Panc1 (cell line): ENCODE data around the gene TTLL12. TPM values are rescaled to one million over a fixed set of nuclear protein-coding genes. Genes with fewer than 3 reads are reported as not detected.
A peak's percentile ranks its signal among the peaks of the same experiment; 100 is the strongest.

Source experiments
- ATAC-seq: fragments of 200-7000 bp; cut with Tn5 transposase; 2 replicates; pipeline ENCODE4 v1.9.1; 2020; ENCODE audit warnings: mild to moderate bottlenecking, moderate library complexity
- BruUV-seq: library from RNA; stranded (reverse); fragments of 400-500 nt; replicated peaks from 2 replicates; lab custom pipeline; 2021; lab: Mats Ljungman, UMichigan
- CTCF ChIA-PET: fragments of 300-600 bp; sonication (Branson Sonifier 250); formaldehyde crosslinking; loops from one replicate; lab custom pipeline; 2022; ENCODE audit warnings: antibody characterized with exemption; lab: Charles Lee
- POLR2A ChIA-PET: fragments of 300-600 bp; sonication (Branson Sonifier 250); formaldehyde crosslinking; loops from one replicate; lab custom pipeline; 2022; ENCODE audit warnings: antibody characterized with exemption; lab: Charles Lee
- DNase-seq: peaks from one replicate; pipeline ENCODE4 v3.0.0-alpha.2; 2010; ENCODE audit warnings: low read depth, low spot score
- H3K27ac ChIP-seq: 2 replicates; pipeline ENCODE4 v1.5.1; 2011; ENCODE audit warnings: mild to moderate bottlenecking, low read length, inconsistent platforms
- H3K27me3 ChIP-seq: fragments of 200-500 bp; sonication (Bioruptor generic); 2 replicates; pipeline ENCODE4 v1.6.0; 2014; ENCODE audit warnings: low read length, inconsistent platforms; ENCODE audit not compliant: control insufficient read depth, insufficient read depth
- H3K36me3 ChIP-seq: fragments of 200-500 bp; sonication (Bioruptor generic); 2 replicates; pipeline ENCODE4 v1.5.1; 2014; ENCODE audit warnings: inconsistent platforms, mild to moderate bottlenecking, low read length, moderate library complexity; ENCODE audit not compliant: control insufficient read depth, insufficient read depth
- H3K4me1 ChIP-seq: 2 replicates; pipeline ENCODE4 v1.5.1; 2011; ENCODE audit warnings: inconsistent platforms, mild to moderate bottlenecking, low read length, moderate library complexity; ENCODE audit not compliant: control insufficient read depth, insufficient read depth
- H3K4me3 ChIP-seq, 2 experiments: 2 replicates each; pipeline ENCODE4 v1.5.1; 2011 to 2012; ENCODE audit warnings: low read depth in 2 of 2, low read length in 2 of 2, mild to moderate bottlenecking in 2 of 2, inconsistent platforms in 1 of 2, moderate library complexity in 1 of 2
- H3K9me3 ChIP-seq: fragments of 200-500 bp; sonication (Bioruptor generic); 2 replicates; pipeline ENCODE4 v1.5.1; 2014; ENCODE audit warnings: low read depth, mild to moderate bottlenecking, inconsistent platforms, low read length, moderate library complexity; ENCODE audit not compliant: control insufficient read depth, insufficient read depth
- POLR2AphosphoS5 ChIP-seq: IDR thresholded peaks from 2 replicates; pipeline ENCODE4 v1.6.1; 2012; ENCODE audit warnings: mild to moderate bottlenecking, low read depth, low read length, moderate library complexity
- SIN3A ChIP-seq: IDR thresholded peaks from 2 replicates; pipeline ENCODE4 v1.6.1; 2012; ENCODE audit warnings: low read depth, mild to moderate bottlenecking, low read length, moderate library complexity, borderline replicate concordance; ENCODE audit not compliant: insufficient read depth
- TCF7L2 ChIP-seq: IDR thresholded peaks from 2 replicates; pipeline ENCODE4 v1.6.1; 2011; ENCODE audit warnings: mild to moderate bottlenecking, low read depth, low read length, inconsistent platforms
- in situ Hi-C: cut with HindIII; loops from 2 replicates; pipeline ENCODE4 v1.10.0; 2016; ENCODE audit warnings: low sequenced_read_pairs, low pct_unique_long_range_greater_than_20kb
- intact Hi-C: fragments of 100-400 bp; cut with micrococcal nuclease; formaldehyde crosslinking; loops from one replicate; pipeline ENCODE4 v1.10.0; 2022; ENCODE audit not compliant: unreplicated experiment
- total RNA-seq: library from RNA; stranded (reverse); gene quantifications from one replicate; pipeline ENCODE4 v1.2.1, GENCODE V29; 2021; ENCODE audit not compliant: unreplicated experiment
- TF ChIP-seq, protein P1 (sequence below): fragments of 450-650 bp; IDR thresholded peaks from 2 replicates; pipeline ENCODE4 v1.5.1; 2017; ENCODE audit warnings: mild to moderate bottlenecking
- TF ChIP-seq, protein P2 (sequence below), 2 experiments: IDR thresholded peaks; 2 replicates each; pipeline ENCODE4 v1.6.1; 2011 to 2012; ENCODE audit warnings: low read depth in 2 of 2, control low read depth in 1 of 2, low read length in 1 of 2, mild to moderate bottlenecking in 1 of 2, moderate library complexity in 1 of 2; ENCODE audit not compliant: insufficient read depth in 1 of 2

The TTLL12 gene
- total RNA-seq, 1 experiment from 2014 or later, result 26.3 TPM

DNA sequence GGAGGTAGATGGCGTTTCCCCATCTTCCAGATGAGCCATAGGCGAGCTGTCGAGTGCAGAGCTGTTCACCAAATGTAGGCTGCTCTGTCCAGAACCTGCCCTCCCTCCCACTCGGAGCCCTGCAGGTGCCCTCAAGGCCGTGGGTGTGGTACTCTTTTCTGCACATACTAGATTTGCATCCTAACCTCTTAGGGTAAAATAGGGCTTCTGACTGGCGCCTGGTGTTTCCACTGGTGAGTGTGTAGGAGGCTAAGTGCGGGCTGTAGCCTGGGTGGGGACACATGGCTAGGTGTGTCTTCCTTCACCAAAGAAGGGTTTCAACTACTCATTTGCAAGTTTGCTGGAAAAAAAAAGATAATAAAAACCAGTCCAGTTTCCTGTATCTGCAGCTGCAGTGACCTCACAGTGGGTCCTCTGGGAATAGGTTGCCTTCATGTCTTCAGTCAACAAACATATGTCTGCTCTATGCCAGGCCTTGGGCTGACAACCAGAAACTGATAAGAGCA lies 67.9 kb downstream of the TTLL12 start:
- Histone ChIP-seq H3K4me1 (no peaks in the 10 kb centered on the region), H3K4me3 (no peak overlapping the region), H3K27me3 (no peaks in the 10 kb centered on the region), H3K27ac (no peak overlapping the region), H3K36me3 (no peaks in the 10 kb centered on the region), H3K9me3 (no peaks in the 10 kb centered on the region)
- ChIA-PET POLR2A (no interaction called here), CTCF (no interaction called here)
- intact Hi-C loops (no loop called here), in situ Hi-C loops (no loop called here)
- DNase-seq, result no peak
- BruUV-seq, result no TSS peak
- TF ChIP-seq, protein P1, sequence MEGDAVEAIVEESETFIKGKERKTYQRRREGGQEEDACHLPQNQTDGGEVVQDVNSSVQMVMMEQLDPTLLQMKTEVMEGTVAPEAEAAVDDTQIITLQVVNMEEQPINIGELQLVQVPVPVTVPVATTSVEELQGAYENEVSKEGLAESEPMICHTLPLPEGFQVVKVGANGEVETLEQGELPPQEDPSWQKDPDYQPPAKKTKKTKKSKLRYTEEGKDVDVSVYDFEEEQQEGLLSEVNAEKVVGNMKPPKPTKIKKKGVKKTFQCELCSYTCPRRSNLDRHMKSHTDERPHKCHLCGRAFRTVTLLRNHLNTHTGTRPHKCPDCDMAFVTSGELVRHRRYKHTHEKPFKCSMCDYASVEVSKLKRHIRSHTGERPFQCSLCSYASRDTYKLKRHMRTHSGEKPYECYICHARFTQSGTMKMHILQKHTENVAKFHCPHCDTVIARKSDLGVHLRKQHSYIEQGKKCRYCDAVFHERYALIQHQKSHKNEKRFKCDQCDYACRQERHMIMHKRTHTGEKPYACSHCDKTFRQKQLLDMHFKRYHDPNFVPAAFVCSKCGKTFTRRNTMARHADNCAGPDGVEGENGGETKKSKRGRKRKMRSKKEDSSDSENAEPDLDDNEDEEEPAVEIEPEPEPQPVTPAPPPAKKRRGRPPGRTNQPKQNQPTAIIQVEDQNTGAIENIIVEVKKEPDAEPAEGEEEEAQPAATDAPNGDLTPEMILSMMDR, result no peak
- TF ChIP-seq SIN3A, result no peak
- no peak for TF ChIP-seq TCF7L2
- TF ChIP-seq POLR2AphosphoS5, result no peak
- TF ChIP-seq, protein P2, sequence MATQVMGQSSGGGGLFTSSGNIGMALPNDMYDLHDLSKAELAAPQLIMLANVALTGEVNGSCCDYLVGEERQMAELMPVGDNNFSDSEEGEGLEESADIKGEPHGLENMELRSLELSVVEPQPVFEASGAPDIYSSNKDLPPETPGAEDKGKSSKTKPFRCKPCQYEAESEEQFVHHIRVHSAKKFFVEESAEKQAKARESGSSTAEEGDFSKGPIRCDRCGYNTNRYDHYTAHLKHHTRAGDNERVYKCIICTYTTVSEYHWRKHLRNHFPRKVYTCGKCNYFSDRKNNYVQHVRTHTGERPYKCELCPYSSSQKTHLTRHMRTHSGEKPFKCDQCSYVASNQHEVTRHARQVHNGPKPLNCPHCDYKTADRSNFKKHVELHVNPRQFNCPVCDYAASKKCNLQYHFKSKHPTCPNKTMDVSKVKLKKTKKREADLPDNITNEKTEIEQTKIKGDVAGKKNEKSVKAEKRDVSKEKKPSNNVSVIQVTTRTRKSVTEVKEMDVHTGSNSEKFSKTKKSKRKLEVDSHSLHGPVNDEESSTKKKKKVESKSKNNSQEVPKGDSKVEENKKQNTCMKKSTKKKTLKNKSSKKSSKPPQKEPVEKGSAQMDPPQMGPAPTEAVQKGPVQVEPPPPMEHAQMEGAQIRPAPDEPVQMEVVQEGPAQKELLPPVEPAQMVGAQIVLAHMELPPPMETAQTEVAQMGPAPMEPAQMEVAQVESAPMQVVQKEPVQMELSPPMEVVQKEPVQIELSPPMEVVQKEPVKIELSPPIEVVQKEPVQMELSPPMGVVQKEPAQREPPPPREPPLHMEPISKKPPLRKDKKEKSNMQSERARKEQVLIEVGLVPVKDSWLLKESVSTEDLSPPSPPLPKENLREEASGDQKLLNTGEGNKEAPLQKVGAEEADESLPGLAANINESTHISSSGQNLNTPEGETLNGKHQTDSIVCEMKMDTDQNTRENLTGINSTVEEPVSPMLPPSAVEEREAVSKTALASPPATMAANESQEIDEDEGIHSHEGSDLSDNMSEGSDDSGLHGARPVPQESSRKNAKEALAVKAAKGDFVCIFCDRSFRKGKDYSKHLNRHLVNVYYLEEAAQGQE (IDR thresholded peaks at IDR 0.05; ENCODE audit: insufficient read depth in 1 of 2, low read depth in 2 of 2, low read length in 1 of 2), result no peak
- ATAC-seq, result no peak

DNA sequence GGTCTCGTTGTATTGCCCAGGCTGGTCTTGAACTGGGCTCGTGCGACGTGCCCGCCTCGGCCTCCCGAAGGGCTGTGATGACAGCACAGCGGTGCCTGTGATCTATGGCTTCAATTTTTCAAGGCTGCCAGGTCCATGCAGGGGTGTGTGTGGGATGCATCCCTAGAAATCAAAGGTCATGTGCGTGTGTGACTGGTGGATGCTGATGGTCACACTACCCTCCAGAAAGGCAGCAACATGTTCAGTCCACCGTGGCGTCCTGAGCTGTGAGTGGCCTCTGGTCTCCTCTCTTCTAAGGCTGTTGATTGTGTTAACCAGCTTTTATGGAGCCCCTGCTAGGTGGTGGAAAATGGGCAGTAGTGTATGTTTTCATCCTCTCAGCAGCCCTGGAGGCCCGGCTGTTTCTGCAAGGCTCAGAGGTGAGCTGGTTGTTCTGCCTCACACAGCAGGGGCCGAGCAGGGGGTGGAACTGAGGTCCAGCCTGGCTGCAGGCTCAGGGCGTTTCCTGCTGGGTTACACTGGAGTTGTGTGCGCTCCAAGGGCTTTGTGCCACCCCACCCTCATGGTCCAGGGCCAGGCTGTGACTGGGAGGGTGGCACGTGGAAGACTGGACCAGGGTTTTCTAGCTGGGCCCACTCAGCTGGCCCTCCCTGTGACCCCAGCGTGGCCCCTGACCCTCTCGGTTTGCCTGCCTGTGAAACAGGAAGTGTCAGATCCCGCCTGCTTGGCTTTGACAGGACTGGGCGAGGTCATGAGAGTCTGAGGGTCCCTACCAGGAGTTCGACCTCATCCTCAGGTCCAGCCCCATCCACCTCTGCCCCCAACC lies 68.7 kb downstream of the TTLL12 start:
- TF ChIP-seq SIN3A, result no peak
- TF ChIP-seq TCF7L2, result no peak
- TF ChIP-seq, protein P2 (IDR thresholded peaks at IDR 0.05; ENCODE audit: insufficient read depth in 1 of 2, low read depth in 2 of 2, low read length in 1 of 2), result no peak
- TF ChIP-seq, protein P1, result no peak
- no peak for TF ChIP-seq POLR2AphosphoS5
- ATAC-seq (0 out of 2 replicates have a peak, but pooled peaks have one; percentile 35), DNase-seq (no peak)
- Histone ChIP-seq H3K27ac (no peak overlapping the region), H3K9me3 (no peaks in the 10 kb centered on the region), H3K4me1 (no peaks in the 10 kb centered on the region), H3K36me3 (no peaks in the 10 kb centered on the region), H3K27me3 (no peaks in the 10 kb centered on the region), H3K4me3 (no peak overlapping the region)
- no TSS peak for BruUV-seq
- CTCF ChIA-PET, result no interaction called here
- in situ Hi-C loops (no loop called here), intact Hi-C loops (no loop called here)
- POLR2A ChIA-PET, result no interaction called here
